Osteoblast (primary cell): Measurements from ENCODE around the gene DIS3L2. TPM values are rescaled to one million over a fixed set of nuclear protein-coding genes. Genes with fewer than 3 reads are reported as not detected.

Source experiments
- DNase-seq: peaks from one replicate; pipeline ENCODE4 v3.0.0; 2011; ENCODE audit warnings: low spot score, mixed read lengths; ENCODE audit not compliant: insufficient read length; ENCODE audit errors: missing footprints
- H2AFZ ChIP-seq: 2 replicates; pipeline ENCODE4 v1.6.0; 2011; ENCODE audit warnings: mild to moderate bottlenecking, low read length
- H3K27ac ChIP-seq: 2 replicates; pipeline ENCODE4 v1.5.1; 2011; ENCODE audit warnings: mild to moderate bottlenecking, low read depth, low read length, moderate library complexity
- H3K27me3 ChIP-seq: 2 replicates; pipeline ENCODE4 v1.6.0; 2012; ENCODE audit warnings: mild to moderate bottlenecking, control low read depth, inconsistent platforms, low read length, moderate library complexity; ENCODE audit not compliant: insufficient read depth
- H3K36me3 ChIP-seq: 2 replicates; pipeline ENCODE4 v1.5.1; 2011; ENCODE audit warnings: mild to moderate bottlenecking, low read length, control low read depth, moderate library complexity; ENCODE audit not compliant: insufficient read depth
- H3K4me1 ChIP-seq: 2 replicates; pipeline ENCODE4 v1.5.1; 2011; ENCODE audit warnings: mild to moderate bottlenecking, low read length, control low read depth, moderate library complexity; ENCODE audit not compliant: insufficient read depth
- H3K4me2 ChIP-seq: 2 replicates; pipeline ENCODE4 v1.6.0; 2011; ENCODE audit warnings: mild to moderate bottlenecking, low read length; ENCODE audit not compliant: insufficient read depth
- H3K4me3 ChIP-seq: fragments of 200-600 bp; sonication (generic); 3 replicates; pipeline ENCODE4 v1.5.1; 2012; ENCODE audit warnings: mild to moderate bottlenecking, low read length, inconsistent platforms; ENCODE audit not compliant: insufficient read depth
- H3K79me2 ChIP-seq: 2 replicates; pipeline ENCODE4 v1.6.0; 2012; ENCODE audit warnings: mild to moderate bottlenecking, low read length, control low read depth, inconsistent platforms; ENCODE audit not compliant: insufficient read depth
- H3K9me3 ChIP-seq: 2 replicates; pipeline ENCODE4 v1.5.1; 2011; ENCODE audit warnings: low read depth, low read length, control low read depth
- H4K20me1 ChIP-seq: 2 replicates; pipeline ENCODE4 v1.6.0; 2012; ENCODE audit warnings: mild to moderate bottlenecking, low read length, control low read depth; ENCODE audit not compliant: insufficient read depth
- CTCF ChIP-seq: IDR thresholded peaks from 2 replicates; pipeline ENCODE4 v1.5.1; 2011; ENCODE audit warnings: mild to moderate bottlenecking, low read depth, low read length, moderate library complexity; ENCODE audit errors: extremely low read depth
- total RNA-seq: library from RNA; depleted of rRNA; stranded (reverse); fragments of >200 nt; gene quantifications from 2 replicates; pipeline ENCODE4 v1.2.3, GENCODE V29; 2012

Gene DIS3L2
- total RNA-seq, 1 donor, result 28.2 TPM

- Histone ChIP-seq H3K4me1 (no peaks in the 10 kb centered on the region), H3K9me3 (no peaks in the 10 kb centered on the region)
Measured at GRCh38 chr2:232338759-232339106, 377.2 kb downstream of the DIS3L2 start.

GRCh38 chr2:232339121-232340081 lies 377.9 kb downstream of the DIS3L2 start:
- Histone ChIP-seq H2AFZ (no peak overlapping the region), H3K27me3 (peaks cover 6% of the 10 kb centered on the region), H3K4me2 (no peak overlapping the region), H3K4me1 (no peaks in the 10 kb centered on the region), H4K20me1 (no peaks in the 10 kb centered on the region), H3K27ac (no peak overlapping the region), H3K36me3 (no peaks in the 10 kb centered on the region), H3K79me2 (no peaks in the 10 kb centered on the region), H3K4me3 (no peak overlapping the region), H3K9me3 (no peaks in the 10 kb centered on the region)
- peak; percentile 85 for DNase-seq
- no peak for TF ChIP-seq CTCF

More at GRCh38 chr2:232338759-232339106, 377.2 kb downstream of the DIS3L2 start:
- no peaks in the 10 kb centered on the region for H3K36me3 ChIP-seq
- H4K20me1 ChIP-seq, result no peaks in the 10 kb centered on the region
- TF ChIP-seq CTCF, result no peak
- no peak overlapping the region for H3K4me3 ChIP-seq
- H3K79me2 ChIP-seq, result no peaks in the 10 kb centered on the region
- no peak for DNase-seq
- no peak overlapping the region for H2AFZ ChIP-seq
- no peak overlapping the region for H3K4me2 ChIP-seq
- no peak overlapping the region for H3K27ac ChIP-seq
- peaks cover 2% of the 10 kb centered on the region for H3K27me3 ChIP-seq

GRCh38 chr2:232340171-232340935 lies 378.8 kb downstream of the DIS3L2 start:
- DNase-seq, result peak; percentile 81

More at GRCh38 chr2:232340171-232340935, 378.8 kb downstream of the DIS3L2 start:
- H3K9me3 ChIP-seq, result no peaks in the 10 kb centered on the region
- H3K4me2 ChIP-seq, result no peak overlapping the region
- no peak overlapping the region for H3K27ac ChIP-seq
- peaks cover 6% of the 10 kb centered on the region for H3K27me3 ChIP-seq
- no peak for TF ChIP-seq CTCF
- no peaks in the 10 kb centered on the region for H4K20me1 ChIP-seq
- H3K36me3 ChIP-seq, result no peaks in the 10 kb centered on the region
- no peak overlapping the region for H2AFZ ChIP-seq
- no peak overlapping the region for H3K4me3 ChIP-seq
- no peaks in the 10 kb centered on the region for H3K4me1 ChIP-seq
- H3K79me2 ChIP-seq, result no peaks in the 10 kb centered on the region
